HepG2 (cell line): ENCODE data around the gene GADL1.

Experiments
- MED1 ChIP-seq: sonication (generic); formaldehyde crosslinking; IDR thresholded peaks from 2 replicates; pipeline ENCODE4 v1.4.0; 2020; ENCODE audit warnings: missing genetic modification reagents
- NFATC3 ChIP-seq: sonication (generic); formaldehyde crosslinking; IDR thresholded peaks from 2 replicates; pipeline ENCODE4 v1.5.1; 2020; ENCODE audit warnings: mild to moderate bottlenecking, missing genetic modification reagents
- NR2C2 ChIP-seq: sonication (generic); formaldehyde crosslinking; IDR thresholded peaks from 2 replicates; pipeline ENCODE4 v1.4.0; 2020; ENCODE audit warnings: missing genetic modification reagents, mild to moderate bottlenecking, moderate library complexity, borderline replicate concordance
- RAD21 ChIP-seq: fragments of 450-650 bp; formaldehyde crosslinking; IDR thresholded peaks from 2 replicates; pipeline ENCODE4 v1.5.0; 2020; ENCODE audit warnings: mild to moderate bottlenecking
- TAF1 ChIP-seq: sonication (generic); formaldehyde crosslinking; IDR thresholded peaks from 2 replicates; pipeline ENCODE4 v1.4.0; 2020; ENCODE audit warnings: missing genetic modification reagents
- TRIM22 ChIP-seq: fragments of 450-650 bp; IDR thresholded peaks from 2 replicates; pipeline ENCODE4 v1.6.1; 2017
- ZBTB2 ChIP-seq: sonication (generic); formaldehyde crosslinking; IDR thresholded peaks from 2 replicates; pipeline ENCODE4 v1.8.0; 2022; ENCODE audit warnings: low read depth, missing genetic modification reagents
- ZNF230 ChIP-seq: sonication (generic); formaldehyde crosslinking; IDR thresholded peaks from 2 replicates; pipeline ENCODE4 v1.4.0; 2020; ENCODE audit warnings: mild to moderate bottlenecking, missing genetic modification reagents
- ZNF557 ChIP-seq: sonication (generic); formaldehyde crosslinking; IDR thresholded peaks from 2 replicates; pipeline ENCODE4 v1.4.0; 2020; ENCODE audit warnings: missing genetic modification reagents
- TF ChIP-seq, protein P1 (sequence below): sonication (generic); formaldehyde crosslinking; IDR thresholded peaks from 2 replicates; pipeline ENCODE4 v1.5.0; 2020; ENCODE audit warnings: mild to moderate bottlenecking, missing genetic modification reagents, moderate library complexity
- TF ChIP-seq, protein P2 (sequence below): sonication (generic); formaldehyde crosslinking; IDR thresholded peaks from 2 replicates; pipeline ENCODE4 v1.4.0; 2020; ENCODE audit warnings: missing genetic modification reagents
- TF ChIP-seq, protein P3 (sequence below): sonication (generic); formaldehyde crosslinking; IDR thresholded peaks from 2 replicates; pipeline ENCODE4 v1.8.0; 2022; ENCODE audit warnings: mild to moderate bottlenecking, missing genetic modification reagents, borderline replicate concordance
- TF ChIP-seq, protein P4 (sequence below): sonication (generic); formaldehyde crosslinking; IDR thresholded peaks from 2 replicates; pipeline ENCODE4 v1.4.0; 2020; ENCODE audit warnings: missing genetic modification reagents

DNA sequence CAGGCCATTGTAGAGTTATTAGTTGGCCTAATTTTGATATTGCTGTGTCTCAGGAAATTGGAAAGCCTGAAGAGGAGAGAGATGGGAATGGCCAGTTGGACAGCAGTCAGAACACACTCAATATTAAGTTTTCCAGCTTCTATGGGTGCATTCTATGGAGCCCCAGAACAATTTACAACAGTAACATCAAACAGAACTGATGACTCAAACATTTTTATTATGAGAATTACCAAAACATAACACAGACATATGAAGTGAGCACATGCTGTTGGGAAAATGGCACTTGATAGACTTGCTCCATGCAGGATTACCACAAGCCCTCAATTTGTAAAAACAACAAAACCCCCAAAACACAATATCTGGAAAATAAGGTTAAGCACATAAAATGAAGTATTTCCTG is 104.3 kb downstream of the GADL1 start:
- TF ChIP-seq, protein P1, sequence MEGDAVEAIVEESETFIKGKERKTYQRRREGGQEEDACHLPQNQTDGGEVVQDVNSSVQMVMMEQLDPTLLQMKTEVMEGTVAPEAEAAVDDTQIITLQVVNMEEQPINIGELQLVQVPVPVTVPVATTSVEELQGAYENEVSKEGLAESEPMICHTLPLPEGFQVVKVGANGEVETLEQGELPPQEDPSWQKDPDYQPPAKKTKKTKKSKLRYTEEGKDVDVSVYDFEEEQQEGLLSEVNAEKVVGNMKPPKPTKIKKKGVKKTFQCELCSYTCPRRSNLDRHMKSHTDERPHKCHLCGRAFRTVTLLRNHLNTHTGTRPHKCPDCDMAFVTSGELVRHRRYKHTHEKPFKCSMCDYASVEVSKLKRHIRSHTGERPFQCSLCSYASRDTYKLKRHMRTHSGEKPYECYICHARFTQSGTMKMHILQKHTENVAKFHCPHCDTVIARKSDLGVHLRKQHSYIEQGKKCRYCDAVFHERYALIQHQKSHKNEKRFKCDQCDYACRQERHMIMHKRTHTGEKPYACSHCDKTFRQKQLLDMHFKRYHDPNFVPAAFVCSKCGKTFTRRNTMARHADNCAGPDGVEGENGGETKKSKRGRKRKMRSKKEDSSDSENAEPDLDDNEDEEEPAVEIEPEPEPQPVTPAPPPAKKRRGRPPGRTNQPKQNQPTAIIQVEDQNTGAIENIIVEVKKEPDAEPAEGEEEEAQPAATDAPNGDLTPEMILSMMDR = no peak
- TF ChIP-seq, protein P2, sequence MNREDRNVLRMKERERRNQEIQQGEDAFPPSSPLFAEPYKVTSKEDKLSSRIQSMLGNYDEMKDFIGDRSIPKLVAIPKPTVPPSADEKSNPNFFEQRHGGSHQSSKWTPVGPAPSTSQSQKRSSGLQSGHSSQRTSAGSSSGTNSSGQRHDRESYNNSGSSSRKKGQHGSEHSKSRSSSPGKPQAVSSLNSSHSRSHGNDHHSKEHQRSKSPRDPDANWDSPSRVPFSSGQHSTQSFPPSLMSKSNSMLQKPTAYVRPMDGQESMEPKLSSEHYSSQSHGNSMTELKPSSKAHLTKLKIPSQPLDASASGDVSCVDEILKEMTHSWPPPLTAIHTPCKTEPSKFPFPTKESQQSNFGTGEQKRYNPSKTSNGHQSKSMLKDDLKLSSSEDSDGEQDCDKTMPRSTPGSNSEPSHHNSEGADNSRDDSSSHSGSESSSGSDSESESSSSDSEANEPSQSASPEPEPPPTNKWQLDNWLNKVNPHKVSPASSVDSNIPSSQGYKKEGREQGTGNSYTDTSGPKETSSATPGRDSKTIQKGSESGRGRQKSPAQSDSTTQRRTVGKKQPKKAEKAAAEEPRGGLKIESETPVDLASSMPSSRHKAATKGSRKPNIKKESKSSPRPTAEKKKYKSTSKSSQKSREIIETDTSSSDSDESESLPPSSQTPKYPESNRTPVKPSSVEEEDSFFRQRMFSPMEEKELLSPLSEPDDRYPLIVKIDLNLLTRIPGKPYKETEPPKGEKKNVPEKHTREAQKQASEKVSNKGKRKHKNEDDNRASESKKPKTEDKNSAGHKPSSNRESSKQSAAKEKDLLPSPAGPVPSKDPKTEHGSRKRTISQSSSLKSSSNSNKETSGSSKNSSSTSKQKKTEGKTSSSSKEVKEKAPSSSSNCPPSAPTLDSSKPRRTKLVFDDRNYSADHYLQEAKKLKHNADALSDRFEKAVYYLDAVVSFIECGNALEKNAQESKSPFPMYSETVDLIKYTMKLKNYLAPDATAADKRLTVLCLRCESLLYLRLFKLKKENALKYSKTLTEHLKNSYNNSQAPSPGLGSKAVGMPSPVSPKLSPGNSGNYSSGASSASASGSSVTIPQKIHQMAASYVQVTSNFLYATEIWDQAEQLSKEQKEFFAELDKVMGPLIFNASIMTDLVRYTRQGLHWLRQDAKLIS (CRISPR knock-in tag) = no peak
- no peak for TF ChIP-seq MED1 (CRISPR knock-in tag)
- no peak for TF ChIP-seq ZNF230 (CRISPR knock-in tag)
- TF ChIP-seq, protein P3, sequence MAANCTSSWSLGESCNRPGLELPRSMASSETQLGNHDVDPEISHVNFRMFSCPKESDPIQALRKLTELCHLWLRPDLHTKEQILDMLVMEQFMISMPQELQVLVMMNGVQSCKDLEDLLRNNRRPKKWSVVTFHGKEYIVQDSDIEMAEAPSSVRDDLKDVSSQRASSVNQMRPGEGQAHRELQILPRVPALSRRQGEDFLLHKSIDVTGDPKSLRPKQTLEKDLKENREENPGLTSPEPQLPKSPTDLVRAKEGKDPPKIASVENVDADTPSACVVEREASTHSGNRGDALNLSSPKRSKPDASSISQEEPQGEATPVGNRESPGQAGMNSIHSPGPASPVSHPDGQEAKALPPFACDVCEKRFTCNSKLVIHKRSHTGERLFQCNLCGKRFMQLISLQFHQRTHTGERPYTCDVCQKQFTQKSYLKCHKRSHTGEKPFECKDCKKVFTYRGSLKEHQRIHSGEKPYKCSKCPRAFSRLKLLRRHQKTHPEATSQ (CRISPR knock-in tag) = no peak
- no peak for TF ChIP-seq NFATC3 (CRISPR knock-in tag)
- no peak for TF ChIP-seq TAF1 (CRISPR knock-in tag)
- no peak for TF ChIP-seq RAD21 (CRISPR knock-in tag)
- TF ChIP-seq ZBTB2 (CRISPR knock-in tag) = no peak
- TF ChIP-seq, protein P4, sequence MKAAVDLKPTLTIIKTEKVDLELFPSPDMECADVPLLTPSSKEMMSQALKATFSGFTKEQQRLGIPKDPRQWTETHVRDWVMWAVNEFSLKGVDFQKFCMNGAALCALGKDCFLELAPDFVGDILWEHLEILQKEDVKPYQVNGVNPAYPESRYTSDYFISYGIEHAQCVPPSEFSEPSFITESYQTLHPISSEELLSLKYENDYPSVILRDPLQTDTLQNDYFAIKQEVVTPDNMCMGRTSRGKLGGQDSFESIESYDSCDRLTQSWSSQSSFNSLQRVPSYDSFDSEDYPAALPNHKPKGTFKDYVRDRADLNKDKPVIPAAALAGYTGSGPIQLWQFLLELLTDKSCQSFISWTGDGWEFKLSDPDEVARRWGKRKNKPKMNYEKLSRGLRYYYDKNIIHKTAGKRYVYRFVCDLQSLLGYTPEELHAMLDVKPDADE (CRISPR knock-in tag) = no peak
- TF ChIP-seq NR2C2 = no peak
- TF ChIP-seq ZNF557 (CRISPR knock-in tag) = no peak
- no peak for TF ChIP-seq TRIM22
